CD14-positive monocyte (primary cell): Measurements from ENCODE around the gene MACROD2. TPM values are rescaled to one million over a fixed set of nuclear protein-coding genes. Genes with fewer than 3 reads are reported as not detected.

Experiments used
- DNase-seq, 3 donors: peaks; one replicate each; pipeline ENCODE4 v3.0.0-alpha.2; 2011 to 2022
- H2AFZ ChIP-seq: 2 replicates; pipeline ENCODE4 v1.6.0; 2012; ENCODE audit warnings: mild to moderate bottlenecking, low read depth, low read length, inconsistent platforms; ENCODE audit not compliant: insufficient read depth, poor library complexity, severe bottlenecking
- H3K27ac ChIP-seq, 2 donors: 1 replicate in 1 of 2; 2 replicates in 1 of 2; pipeline ENCODE4 v1.5.1; 2012 to 2013; ENCODE audit warnings: low read length in 2 of 2, control low read depth in 1 of 2, inconsistent platforms in 1 of 2, low read depth in 1 of 2, mild to moderate bottlenecking in 1 of 2
- H3K27me3 ChIP-seq, 2 donors: one replicate each; pipeline versions ENCODE4 v1.6.0 to v1.6.1; 2011 to 2013; ENCODE audit warnings: low read length in 2 of 2; ENCODE audit not compliant: control insufficient read depth in 2 of 2, insufficient read depth in 2 of 2
- H3K36me3 ChIP-seq, 2 donors: replicated peaks in 1 of 2; 1 replicate in 1 of 2; 2 replicates in 1 of 2; pipeline versions ENCODE4 v1.5.1 to v1.6.1; 2012 to 2013; ENCODE audit warnings: low read length in 2 of 2, control low read depth in 1 of 2, inconsistent platforms in 1 of 2, mild to moderate bottlenecking in 1 of 2; ENCODE audit not compliant: insufficient read depth in 2 of 2, control insufficient read depth in 1 of 2
- H3K4me1 ChIP-seq, 2 donors: 1 replicate in 1 of 2; 2 replicates in 1 of 2; pipeline versions ENCODE4 v1.5.1 to v1.6.1; 2012 to 2013; ENCODE audit warnings: low read length in 2 of 2, control low read depth in 1 of 2, inconsistent platforms in 1 of 2, mild to moderate bottlenecking in 1 of 2, moderate library complexity in 1 of 2; ENCODE audit not compliant: insufficient read depth in 2 of 2, control insufficient read depth in 1 of 2
- H3K4me2 ChIP-seq: replicated peaks from 2 replicates; pipeline ENCODE3; 2012; ENCODE audit warnings: low read length, moderate library complexity, mild to moderate bottlenecking; ENCODE audit not compliant: poor library complexity, severe bottlenecking; ENCODE audit errors: extremely low read depth
- H3K4me3 ChIP-seq, 3 experiments: fragments of 200-600 bp in 1 of 3; sonication (generic) in 1 of 3; replicated peaks in 1 of 3; 1 replicate in 2 of 3; 2 replicates in 1 of 3; pipeline ENCODE4 v1.5.1; 2011 to 2013; ENCODE audit warnings: low read length in 3 of 3, mild to moderate bottlenecking in 3 of 3, control low read depth in 2 of 3, low read depth in 2 of 3, inconsistent platforms in 1 of 3, moderate library complexity in 1 of 3
- H3K79me2 ChIP-seq: 2 replicates; pipeline ENCODE4 v1.6.0; 2012; ENCODE audit warnings: mild to moderate bottlenecking, control low read depth, inconsistent platforms, low read length, moderate library complexity; ENCODE audit not compliant: insufficient read depth
- H3K9ac ChIP-seq: 2 replicates; pipeline ENCODE4 v1.6.0; 2017; ENCODE audit warnings: low read length, mild to moderate bottlenecking; ENCODE audit not compliant: insufficient read depth, poor library complexity, severe bottlenecking
- H3K9me3 ChIP-seq, 2 donors: replicated peaks in 1 of 2; 1 replicate in 1 of 2; 2 replicates in 1 of 2; pipeline versions ENCODE4 v1.5.1 to v1.6.1; 2012 to 2013; ENCODE audit warnings: low read length in 2 of 2, control low read depth in 1 of 2; ENCODE audit not compliant: control insufficient read depth in 1 of 2, insufficient read depth in 1 of 2
- H4K20me1 ChIP-seq: 2 replicates; pipeline ENCODE4 v1.6.0; 2012; ENCODE audit warnings: mild to moderate bottlenecking, low read length, control low read depth, moderate library complexity; ENCODE audit not compliant: insufficient read depth
- H3K27ac Mint-ChIP-seq, 7 donors: one replicate each; pipeline ENCODE4 v1.8.0; 2020; ENCODE audit warnings: mild to moderate bottlenecking in 7 of 7, mixed read lengths in 7 of 7, moderate library complexity in 6 of 7, inconsistent platforms in 2 of 7
- H3K27me3 Mint-ChIP-seq, 3 donors: one replicate each; pipeline ENCODE4 v1.8.0; 2021 to 2022; ENCODE audit warnings: low read depth in 3 of 3, mild to moderate bottlenecking in 3 of 3, mixed read lengths in 3 of 3, moderate library complexity in 3 of 3, inconsistent platforms in 1 of 3
- H3K36me3 Mint-ChIP-seq, 2 donors: one replicate each; pipeline ENCODE4 v1.8.0; 2020; ENCODE audit warnings: mixed read lengths in 2 of 2, inconsistent platforms in 1 of 2, mild to moderate bottlenecking in 1 of 2
- H3K4me1 Mint-ChIP-seq: one replicate; pipeline ENCODE4 v1.8.0; 2020; ENCODE audit warnings: mild to moderate bottlenecking, mixed read lengths
- H3K4me3 Mint-ChIP-seq, 2 donors: one replicate each; pipeline ENCODE4 v1.8.0; 2020; ENCODE audit warnings: mild to moderate bottlenecking in 2 of 2, mixed read lengths in 2 of 2, moderate library complexity in 1 of 2
- H3K9me3 Mint-ChIP-seq, 7 donors: one replicate each; pipeline ENCODE4 v1.8.0; 2020 to 2022; ENCODE audit warnings: mixed read lengths in 7 of 7, mild to moderate bottlenecking in 6 of 7, moderate library complexity in 6 of 7, inconsistent platforms in 2 of 7
- CTCF ChIP-seq: fragments of 200-600 bp; IDR thresholded peaks from one replicate; pipeline ENCODE4 v1.8.0; 2022; ENCODE audit warnings: antibody characterized with exemption, mild to moderate bottlenecking
- WGBS: methylation state at CpG from one replicate; pipeline ENCODE4 v1.1.5; 2013; ENCODE audit warnings: missing lambda C conversion rate; ENCODE audit not compliant: insufficient coverage; 5-methylcytosine and 5-hydroxymethylcytosine counted together
- intact Hi-C, 2 donors: fragments of 100-400 bp; cut with micrococcal nuclease; formaldehyde crosslinking; loops; one replicate each; pipeline versions ENCODE4 v1.15.0 to v1.15.1; 2023
- polyA plus RNA-seq, 3 donors: library from polyadenylated mRNA; depleted of rRNA in 1 of 3; unstranded in 2 of 3; stranded (reverse) in 1 of 3; fragments of 300-500 nt in 2 of 3; fragments of >200 nt in 1 of 3; fragmentation: Illumina TruSeq in 2 of 3; gene quantifications; 1 replicate in 2 of 3; 2 replicates in 1 of 3; pipeline ENCODE4 v1.2.3, GENCODE V29; 2012 to 2021

Gene MACROD2
- polyA plus RNA-seq, 3 donors = 0.23 TPM; not detected in 2

GRCh38 chr20:14451458-14451857 lies 456.1 kb downstream of the MACROD2 start:
- no peak for DNase-seq
- no peak for TF ChIP-seq CTCF
- Histone ChIP-seq H3K4me2 (no peak overlapping the region), H4K20me1 (no peaks in the 10 kb centered on the region), H3K36me3 (no peaks in the 10 kb centered on the region), H3K4me3 (no peak overlapping the region), H3K4me1 (no peaks in the 10 kb centered on the region), H3K79me2 (no peaks in the 10 kb centered on the region), H3K27me3 (no peaks in the 10 kb centered on the region), H3K9me3 (peaks cover 7 to 8% of the 10 kb centered on the region in 2 donors), H2AFZ (no peak overlapping the region), H3K27ac (no peak overlapping the region), H3K9ac (no peak overlapping the region)
- H3K36me3 Mint-ChIP-seq = no peaks in the 10 kb centered on the region
- no peaks in the 10 kb centered on the region for H3K4me1 Mint-ChIP-seq
- H3K27ac Mint-ChIP-seq = no peak overlapping the region
- H3K9me3 Mint-ChIP-seq = peaks cover 6 to 13% (median 9%) of the 10 kb centered on the region in 7 donors
- peaks cover 0 to 2% (median 0%) of the 10 kb centered on the region in 3 donors for H3K27me3 Mint-ChIP-seq
- WGBS = 95% methylated on average over 4 of the region's 4 CpGs
- no peak overlapping the region for H3K4me3 Mint-ChIP-seq
- intact Hi-C loops = no loop called here

- Histone ChIP-seq H2AFZ (no peak overlapping the region), H3K9me3 (no peaks in the 10 kb centered on the region), H3K27me3 (no peaks in the 10 kb centered on the region), H4K20me1 (no peaks in the 10 kb centered on the region), H3K79me2 (no peaks in the 10 kb centered on the region), H3K4me3 (no peak overlapping the region), H3K4me1 (no peaks in the 10 kb centered on the region), H3K36me3 (no peaks in the 10 kb centered on the region), H3K4me2 (no peak overlapping the region), H3K9ac (no peak overlapping the region), H3K27ac (no peak overlapping the region)
- H3K27ac Mint-ChIP-seq = no peak overlapping the region
- H3K4me3 Mint-ChIP-seq = no peak overlapping the region
- intact Hi-C loops = no loop called here
- H3K4me1 Mint-ChIP-seq = no peaks in the 10 kb centered on the region
- TF ChIP-seq CTCF = no peak
- peaks cover 0 to 2% (median 0%) of the 10 kb centered on the region in 3 donors for H3K27me3 Mint-ChIP-seq
- no peak for DNase-seq
- peaks cover 2 to 12% (median 8%) of the 10 kb centered on the region in 7 donors for H3K9me3 Mint-ChIP-seq
- WGBS = no CpG with 5 or more reads among the region's 3 CpGs
- no peaks in the 10 kb centered on the region for H3K36me3 Mint-ChIP-seq
Measured at GRCh38 chr20:14453259-14453658, 457.9 kb downstream of the MACROD2 start.
